Measurements from ENCODE around the gene DMD. TPM values are rescaled to one million over a fixed set of nuclear protein-coding genes. Genes with fewer than 3 reads are reported as not detected.

DMD gene
- total and polyA plus RNA-seq, 2 of the 8 experiments (the other 6 are each of a cell fraction or from before 2014, with no cell fraction given), result 4.8 to 7.4 TPM

DNA sequence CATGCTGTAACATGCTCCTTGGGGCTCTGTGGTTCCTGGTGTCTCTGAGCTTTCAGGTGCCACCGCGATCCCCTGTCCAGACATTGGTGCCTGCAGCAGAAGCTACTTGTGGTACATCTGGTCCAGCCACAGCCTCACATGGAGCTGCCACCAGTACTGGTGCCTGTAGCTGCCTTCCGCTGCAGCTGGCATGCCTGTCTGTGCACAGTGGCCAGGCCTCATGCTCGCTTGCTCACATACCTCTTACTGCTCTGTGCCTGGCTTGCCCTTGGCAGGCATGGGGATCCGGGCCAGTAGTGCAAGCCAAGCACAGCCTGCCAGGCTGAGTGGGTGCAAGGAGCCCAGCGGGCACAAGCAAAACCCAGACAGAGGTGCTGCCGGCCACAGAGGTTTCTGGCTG lies 618.6 kb downstream of the DMD start:
- H3K56ac ChIP-seq (replicated peaks; ENCODE audit: insufficient read length, low read depth, low read length), result no peak overlapping the region
- no peaks in the 10 kb centered on the region for H3K79me1 ChIP-seq (ENCODE audit: low read depth, low read length)
- no peak overlapping the region for H3K4me3 ChIP-seq (ENCODE audit: extremely low read depth in 1 of 4, insufficient read depth in 2 of 4, low read depth in 3 of 4, low read length in 4 of 4)
- ChIA-PET CTCF (ENCODE audit: partially characterized antibody) (no interaction called here), POLR2A (ENCODE audit: partially characterized antibody) (no interaction called here)
- H3K9ac ChIP-seq (replicated peaks in 1 of 4; ENCODE audit: extremely low read depth in 1 of 4, low read depth in 3 of 4, low read length in 3 of 4), result no peak overlapping the region
- H3K4me2 ChIP-seq (ENCODE audit: insufficient read depth in 1 of 2, low read depth in 2 of 2, low read length in 2 of 2), result no peak overlapping the region
- H3K18ac ChIP-seq (ENCODE audit: extremely low read depth, low read length), result no peak overlapping the region
- H2BK20ac ChIP-seq (ENCODE audit: low read length), result no peak overlapping the region
- no peak for FAIRE-seq
- DNase-seq (ENCODE audit: low read depth in 1 of 2, low spot score in 2 of 2), result no peak
- no peak overlapping the region for H2BK15ac ChIP-seq (ENCODE audit: low read length)
- H2BK5ac ChIP-seq (ENCODE audit: low read depth, low read length), result no peak overlapping the region
- H4K5ac ChIP-seq (ENCODE audit: insufficient read length, low read depth, low read length), result no peak overlapping the region
- no peak overlapping the region for H3K27ac ChIP-seq (ENCODE audit: low read depth, low read length)
- no peak overlapping the region for H2BK12ac ChIP-seq (ENCODE audit: low read depth, low read length)
- no peak overlapping the region for H2AFZ ChIP-seq (ENCODE audit: low read length)
- WGBS, 2 experiments (ENCODE audit: extremely low coverage in 1 of 2, insufficient coverage in 1 of 2, insufficient read length in 1 of 2, insufficient replicate concordance in 2 of 2, low coverage in 1 of 2, low lambda C conversion rate in 2 of 2, missing lambda C conversion rate in 1 of 2), result 88% methylated on average over 4 of the region's 7 CpGs; no CpG with 5 or more reads in 1 of the 2 experiments
- H3K4me1 ChIP-seq (replicated peaks in 1 of 4; ENCODE audit: control insufficient read depth in 3 of 4, insufficient read depth in 4 of 4, low read length in 3 of 4), result no peaks in the 10 kb centered on the region
- no peaks in the 10 kb centered on the region for H3K23me2 ChIP-seq (ENCODE audit: low read depth, low read length)
- H3K79me2 ChIP-seq (ENCODE audit: control insufficient read depth in 1 of 2, insufficient read depth in 2 of 2, low read length in 2 of 2), result no peaks in the 10 kb centered on the region
- H3K27me3 ChIP-seq (replicated peaks in 1 of 4; ENCODE audit: control insufficient read depth in 3 of 4, extremely low read depth in 1 of 4, insufficient read depth in 3 of 4, low read length in 3 of 4), result no peaks in the 10 kb centered on the region
- H3K4ac ChIP-seq (replicated peaks; ENCODE audit: insufficient read length, low read depth, low read length), result no peak overlapping the region
- H2BK120ac ChIP-seq (replicated peaks; ENCODE audit: low read depth, low read length), result no peak overlapping the region
- TF ChIP-seq ZNF274 (IDR thresholded peaks at IDR 0.05; ENCODE audit: borderline replicate concordance, extremely low read depth, low read length) (no peak), RFX5 (IDR thresholded peaks at IDR 0.05; ENCODE audit: borderline replicate concordance, low read depth, low read length) (no peak), SIRT6 (IDR thresholded peaks at IDR 0.05; ENCODE audit: low read length) (no peak), CBX5 (IDR thresholded peaks at IDR 0.05; ENCODE audit: low read depth, low read length) (no peak), FOSL1 (IDR thresholded peaks at IDR 0.05; ENCODE audit: insufficient read depth, low read depth, low read length) (no peak), CREB1 (IDR thresholded peaks at IDR 0.05) (no peak), TBP (IDR thresholded peaks at IDR 0.05; ENCODE audit: low read depth, low read length) (no peak), RXRA (IDR thresholded peaks at IDR 0.05; ENCODE audit: insufficient read depth, low read depth, low read length) (no peak), JUN (IDR thresholded peaks at IDR 0.05; ENCODE audit: low read depth, low read length) (no peak), HDAC6 (IDR thresholded peaks at IDR 0.05; ENCODE audit: low read depth, low read length) (no peak), GABPA (IDR thresholded peaks at IDR 0.05; ENCODE audit: borderline replicate concordance, insufficient read depth, low read length) (no peak)
- TF ChIP-seq, protein P1, sequence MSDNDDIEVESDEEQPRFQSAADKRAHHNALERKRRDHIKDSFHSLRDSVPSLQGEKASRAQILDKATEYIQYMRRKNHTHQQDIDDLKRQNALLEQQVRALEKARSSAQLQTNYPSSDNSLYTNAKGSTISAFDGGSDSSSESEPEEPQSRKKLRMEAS (IDR thresholded peaks at IDR 0.05), result no peak
- TF ChIP-seq, protein P2, sequence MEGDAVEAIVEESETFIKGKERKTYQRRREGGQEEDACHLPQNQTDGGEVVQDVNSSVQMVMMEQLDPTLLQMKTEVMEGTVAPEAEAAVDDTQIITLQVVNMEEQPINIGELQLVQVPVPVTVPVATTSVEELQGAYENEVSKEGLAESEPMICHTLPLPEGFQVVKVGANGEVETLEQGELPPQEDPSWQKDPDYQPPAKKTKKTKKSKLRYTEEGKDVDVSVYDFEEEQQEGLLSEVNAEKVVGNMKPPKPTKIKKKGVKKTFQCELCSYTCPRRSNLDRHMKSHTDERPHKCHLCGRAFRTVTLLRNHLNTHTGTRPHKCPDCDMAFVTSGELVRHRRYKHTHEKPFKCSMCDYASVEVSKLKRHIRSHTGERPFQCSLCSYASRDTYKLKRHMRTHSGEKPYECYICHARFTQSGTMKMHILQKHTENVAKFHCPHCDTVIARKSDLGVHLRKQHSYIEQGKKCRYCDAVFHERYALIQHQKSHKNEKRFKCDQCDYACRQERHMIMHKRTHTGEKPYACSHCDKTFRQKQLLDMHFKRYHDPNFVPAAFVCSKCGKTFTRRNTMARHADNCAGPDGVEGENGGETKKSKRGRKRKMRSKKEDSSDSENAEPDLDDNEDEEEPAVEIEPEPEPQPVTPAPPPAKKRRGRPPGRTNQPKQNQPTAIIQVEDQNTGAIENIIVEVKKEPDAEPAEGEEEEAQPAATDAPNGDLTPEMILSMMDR (IDR thresholded peaks at IDR 0.05; ENCODE audit: control extremely low read depth in 1 of 3, insufficient read depth in 1 of 3, low read depth in 1 of 3, low read length in 3 of 3), result no peak
- no peak overlapping the region for H3K14ac ChIP-seq (ENCODE audit: insufficient read length)
- no peak overlapping the region for H3K23ac ChIP-seq (ENCODE audit: insufficient read length)
- no peaks in the 10 kb centered on the region for H4K20me1 ChIP-seq (replicated peaks in 1 of 2; ENCODE audit: control insufficient read depth in 1 of 2, insufficient read depth in 2 of 2, low read length in 2 of 2)
- H2AK5ac ChIP-seq (ENCODE audit: low read depth, low read length), result no peak overlapping the region
- no peak overlapping the region for H4K8ac ChIP-seq (ENCODE audit: extremely low read depth, insufficient read depth, low read length)
- H3K9me3 ChIP-seq (ENCODE audit: insufficient read depth in 2 of 2, low read depth in 1 of 2, low read length in 1 of 2), result no peaks in the 10 kb centered on the region
- H3K36me3 ChIP-seq (ENCODE audit: control insufficient read depth in 2 of 4, insufficient read depth in 4 of 4, low read length in 3 of 4), result no peaks in the 10 kb centered on the region
- H4K91ac ChIP-seq (replicated peaks; ENCODE audit: insufficient read length, low read length), result no peak overlapping the region

Data from H1 (cell line).